ENCODE results near the gene TDRD1. TPM values are rescaled to one million over a fixed set of nuclear protein-coding genes. Genes with fewer than 3 reads are reported as not detected.

Gene TDRD1
- total RNA-seq, 1 experiment from 2014 or later: not detected

GRCh38 chr10:114172216-114172615 is 6.9 kb upstream of the TDRD1 start:
- H3K4me1 ChIP-seq (ENCODE audit: control insufficient read depth in 1 of 2, insufficient read depth in 2 of 2, low read length in 2 of 2): peaks cover 9 to 19% of the 10 kb centered on the region in 2 experiments; a peak in 3 of 4 replicates
- H3K27ac ChIP-seq (ENCODE audit: low read depth, low read length): no peak overlapping the region
- H3K36me3 ChIP-seq (ENCODE audit: control insufficient read depth in 1 of 2, insufficient read depth in 2 of 2, low read length in 2 of 2): no peaks in the 10 kb centered on the region
- TF ChIP-seq ELF1 (IDR thresholded peaks at IDR 0.05; ENCODE audit: borderline replicate concordance, low read depth) (no peak), SP1 (IDR thresholded peaks at IDR 0.05; ENCODE audit: low read depth) (no peak), POLR2AphosphoS5 (IDR thresholded peaks at IDR 0.05; ENCODE audit: low read depth, low read length) (no peak), ATF3 (IDR thresholded peaks at IDR 0.05) (no peak), YY1 (IDR thresholded peaks at IDR 0.05; ENCODE audit: extremely low read depth, insufficient replicate concordance, low read depth, low read length) (no peak), TCF7L2 (IDR thresholded peaks at IDR 0.05; ENCODE audit: borderline replicate concordance, extremely low read depth, insufficient read depth, insufficient read length) (no peak), EGR1 (IDR thresholded peaks at IDR 0.05; ENCODE audit: low read depth) (no peak), FOSL1 (IDR thresholded peaks at IDR 0.05; ENCODE audit: low read depth) (no peak), SRF (IDR thresholded peaks at IDR 0.05; ENCODE audit: low read depth) (no peak), JUND (IDR thresholded peaks at IDR 0.05) (no peak), CBX3 (IDR thresholded peaks at IDR 0.05; ENCODE audit: low read depth) (no peak), CTCF (IDR thresholded peaks at IDR 0.05 in 2 of 3, conservative IDR thresholded peaks at IDR 0.05 in 1 of 3; ENCODE audit: borderline replicate concordance in 1 of 3, insufficient read depth in 1 of 3, low read depth in 2 of 3, low read length in 2 of 3) (no peak), CEBPB (IDR thresholded peaks at IDR 0.05; ENCODE audit: low read depth) (no peak), RAD21 (IDR thresholded peaks at IDR 0.05; ENCODE audit: low read depth) (no peak), EZH2phosphoT487 (IDR thresholded peaks at IDR 0.05; ENCODE audit: borderline replicate concordance) (no peak), EZH2 (IDR thresholded peaks at IDR 0.05) (no peak), SIN3A (IDR thresholded peaks at IDR 0.05; ENCODE audit: low read depth) (no peak), ZBTB33 (IDR thresholded peaks at IDR 0.05; ENCODE audit: extremely low read depth, insufficient replicate concordance, low read length) (no peak), MAX (IDR thresholded peaks at IDR 0.05) (no peak), ZNF274 (IDR thresholded peaks at IDR 0.05; ENCODE audit: low read depth, low read length) (no peak)
- no peak overlapping the region for H3K4me3 ChIP-seq (replicated peaks in 1 of 2; ENCODE audit: low read depth in 1 of 2, low read length in 2 of 2)
- no peak overlapping the region for H3K9ac ChIP-seq (ENCODE audit: low read length)
- intact Hi-C loops (cut with micrococcal nuclease): no loop called here
- ChIA-PET POLR2A (interaction anchor here (0.9 kb wide), 1 partner anchor 9 kb away, joined by 3 read pairs; no protein-coding TSS in a partner anchor), RAD21 (ENCODE audit: low non-redundant PET in 1 of 2, low total read pairs in 2 of 2, uncharacterized antibody in 2 of 2, unreplicated experiment in 2 of 2) (no interaction called here), CTCF (no interaction called here)
- ATAC-seq: no peak
- H2AFZ ChIP-seq (ENCODE audit: low read depth, low read length, poor library complexity, severe bottlenecking): no peak overlapping the region
- H3K9me2 ChIP-seq (ENCODE audit: insufficient read depth): no peaks in the 10 kb centered on the region
- DNase-seq (ENCODE audit: low read depth, low spot score): no peak
- H4K20me1 ChIP-seq (ENCODE audit: insufficient read depth): no peaks in the 10 kb centered on the region
- peak overlapping the region; percentile 90; the same call in 1 of the 2 replicates for H3K4me2 ChIP-seq (ENCODE audit: low read length)
- BruUV-seq (replicated peaks): no TSS peak
- peaks cover 3 to 11% of the 10 kb centered on the region in 2 experiments; a peak in 2 of 4 replicates for H3K9me3 ChIP-seq (ENCODE audit: control insufficient read depth in 1 of 2, insufficient read depth in 1 of 2, low read depth in 1 of 2, low read length in 2 of 2)
- no peaks in the 10 kb centered on the region for H3K27me3 ChIP-seq (ENCODE audit: insufficient read depth, low read length)
- peaks cover 45% of the 10 kb centered on the region for H3K79me2 ChIP-seq (ENCODE audit: insufficient read depth, low read length)

Measured in HCT116 (cell line).